ENCODE data around the gene SORBS2. TPM values are rescaled to one million over a fixed set of nuclear protein-coding genes. Genes with fewer than 3 reads are reported as not detected.
"Not testable (repeated sequence)": the region's sequence is repeated elsewhere in the genome, so short reads cannot be mapped to it uniquely, and the experiment has no call there.

SORBS2 gene
- polyA plus RNA-seq, 2 of the 4 experiments (the other 2 are of a cell fraction): 0.23 to 0.90 TPM

DNA sequence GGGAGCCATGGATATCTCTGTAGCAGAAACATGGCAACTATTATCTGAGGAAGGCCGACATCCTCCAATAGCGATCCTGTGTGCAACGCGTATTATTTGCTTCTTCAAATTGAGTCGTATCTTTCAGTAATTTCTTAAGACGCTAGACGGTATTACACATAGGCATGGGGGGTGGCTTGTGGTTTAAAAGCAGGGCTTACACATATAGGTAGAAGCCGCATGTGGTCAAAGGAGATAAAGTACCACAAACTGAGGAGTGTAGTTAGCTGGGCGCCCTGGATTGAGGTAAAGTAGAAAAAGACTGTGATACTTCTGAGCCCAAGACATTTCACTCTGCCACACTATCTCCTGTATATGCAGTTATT lies 94.6 kb downstream of the SORBS2 start (continued):
- TF ChIP-seq, protein P1, sequence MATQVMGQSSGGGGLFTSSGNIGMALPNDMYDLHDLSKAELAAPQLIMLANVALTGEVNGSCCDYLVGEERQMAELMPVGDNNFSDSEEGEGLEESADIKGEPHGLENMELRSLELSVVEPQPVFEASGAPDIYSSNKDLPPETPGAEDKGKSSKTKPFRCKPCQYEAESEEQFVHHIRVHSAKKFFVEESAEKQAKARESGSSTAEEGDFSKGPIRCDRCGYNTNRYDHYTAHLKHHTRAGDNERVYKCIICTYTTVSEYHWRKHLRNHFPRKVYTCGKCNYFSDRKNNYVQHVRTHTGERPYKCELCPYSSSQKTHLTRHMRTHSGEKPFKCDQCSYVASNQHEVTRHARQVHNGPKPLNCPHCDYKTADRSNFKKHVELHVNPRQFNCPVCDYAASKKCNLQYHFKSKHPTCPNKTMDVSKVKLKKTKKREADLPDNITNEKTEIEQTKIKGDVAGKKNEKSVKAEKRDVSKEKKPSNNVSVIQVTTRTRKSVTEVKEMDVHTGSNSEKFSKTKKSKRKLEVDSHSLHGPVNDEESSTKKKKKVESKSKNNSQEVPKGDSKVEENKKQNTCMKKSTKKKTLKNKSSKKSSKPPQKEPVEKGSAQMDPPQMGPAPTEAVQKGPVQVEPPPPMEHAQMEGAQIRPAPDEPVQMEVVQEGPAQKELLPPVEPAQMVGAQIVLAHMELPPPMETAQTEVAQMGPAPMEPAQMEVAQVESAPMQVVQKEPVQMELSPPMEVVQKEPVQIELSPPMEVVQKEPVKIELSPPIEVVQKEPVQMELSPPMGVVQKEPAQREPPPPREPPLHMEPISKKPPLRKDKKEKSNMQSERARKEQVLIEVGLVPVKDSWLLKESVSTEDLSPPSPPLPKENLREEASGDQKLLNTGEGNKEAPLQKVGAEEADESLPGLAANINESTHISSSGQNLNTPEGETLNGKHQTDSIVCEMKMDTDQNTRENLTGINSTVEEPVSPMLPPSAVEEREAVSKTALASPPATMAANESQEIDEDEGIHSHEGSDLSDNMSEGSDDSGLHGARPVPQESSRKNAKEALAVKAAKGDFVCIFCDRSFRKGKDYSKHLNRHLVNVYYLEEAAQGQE (IDR thresholded peaks at IDR 0.05): no peak
- no peak for TF ChIP-seq HOXB13 (CRISPR knock-in tag; IDR thresholded peaks at IDR 0.05; ENCODE audit: low read depth)

DNA sequence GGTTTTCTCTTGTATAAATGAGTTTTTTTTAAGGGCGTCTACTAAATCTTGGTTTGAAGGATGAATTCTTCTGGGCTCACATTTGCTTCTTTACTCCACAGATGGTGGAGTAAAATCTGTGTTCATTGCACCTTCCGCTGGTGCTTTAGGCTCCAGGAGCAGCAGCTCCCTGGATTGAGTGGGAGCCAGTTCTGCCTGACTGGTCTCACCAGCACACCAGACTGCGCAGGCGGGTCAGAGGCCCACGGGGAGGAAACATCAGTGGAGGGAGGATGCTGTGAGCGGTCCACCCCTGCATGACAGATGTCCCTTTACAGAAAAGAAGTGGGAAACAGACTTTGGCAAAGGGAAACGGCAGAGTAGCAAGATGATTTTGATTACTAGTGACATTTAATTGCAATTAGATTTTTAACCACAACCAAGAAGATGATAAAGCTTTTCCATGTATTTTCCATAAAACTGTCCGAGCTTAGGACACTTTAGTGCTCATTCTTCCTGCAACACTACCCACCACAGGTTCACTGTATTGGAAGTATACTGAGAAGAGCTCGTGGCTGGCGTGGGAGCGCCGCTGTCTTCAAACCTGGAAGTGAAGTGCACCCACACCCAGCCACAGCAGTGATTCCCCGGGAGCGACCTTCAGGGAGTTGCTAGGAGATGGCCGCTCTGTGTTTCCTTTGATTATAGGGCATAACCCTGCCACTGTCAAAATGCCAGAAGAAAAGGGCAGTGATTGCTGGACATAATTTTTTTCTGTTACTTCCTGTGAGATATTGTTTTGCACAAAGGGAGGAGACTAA lies 95.2 kb downstream of the SORBS2 start:
- Histone ChIP-seq H3K4me3 (no peak overlapping the region), H3K4me1 (peaks cover 8% of the 10 kb centered on the region; the same call in 2 of the 3 replicates), H3K27ac (no peak overlapping the region), H3K4me2 (no peak overlapping the region), H3K9me3 (no peaks in the 10 kb centered on the region)
- 75% methylated on average over 15 of the region's 15 CpGs for WGBS (ENCODE audit: missing lambda C conversion rate)
- TF ChIP-seq SMC3 (IDR thresholded peaks at IDR 0.05): no peak
- no peak for TF ChIP-seq NPAS2 (CRISPR knock-in tag; IDR thresholded peaks at IDR 0.05; ENCODE audit: borderline replicate concordance)
- TF ChIP-seq KDM5A (IDR thresholded peaks at IDR 0.05): no peak
- TF ChIP-seq ZNF302 (CRISPR knock-in tag; IDR thresholded peaks at IDR 0.05): no peak
- no peak for TF ChIP-seq GATA3 (IDR thresholded peaks at IDR 0.05; ENCODE audit: borderline replicate concordance)
- no peak for TF ChIP-seq SREBF2 (IDR thresholded peaks at IDR 0.05)
- TF ChIP-seq ZC3H11A (IDR thresholded peaks at IDR 0.05): no peak
- TF ChIP-seq BHLHE40 (IDR thresholded peaks at IDR 0.05; ENCODE audit: low read depth, low read length): no peak
- TF ChIP-seq CBX8 (IDR thresholded peaks at IDR 0.05): no peak
- TF ChIP-seq RCOR1 (IDR thresholded peaks at IDR 0.05; ENCODE audit: low read depth, low read length): no peak
- no peak for TF ChIP-seq NFE2L2 (conservative IDR thresholded peaks at IDR 0.05; ENCODE audit: low read length)
- TF ChIP-seq CBX2 (IDR thresholded peaks at IDR 0.05; ENCODE audit: borderline replicate concordance, low read depth): no peak
- no peak for TF ChIP-seq MYC (IDR thresholded peaks at IDR 0.05; ENCODE audit: borderline replicate concordance, low read length)
- no peak for TF ChIP-seq HDAC2 (IDR thresholded peaks at IDR 0.05)
- TF ChIP-seq EP300 (IDR thresholded peaks at IDR 0.05): no peak
- TF ChIP-seq, protein P2, sequence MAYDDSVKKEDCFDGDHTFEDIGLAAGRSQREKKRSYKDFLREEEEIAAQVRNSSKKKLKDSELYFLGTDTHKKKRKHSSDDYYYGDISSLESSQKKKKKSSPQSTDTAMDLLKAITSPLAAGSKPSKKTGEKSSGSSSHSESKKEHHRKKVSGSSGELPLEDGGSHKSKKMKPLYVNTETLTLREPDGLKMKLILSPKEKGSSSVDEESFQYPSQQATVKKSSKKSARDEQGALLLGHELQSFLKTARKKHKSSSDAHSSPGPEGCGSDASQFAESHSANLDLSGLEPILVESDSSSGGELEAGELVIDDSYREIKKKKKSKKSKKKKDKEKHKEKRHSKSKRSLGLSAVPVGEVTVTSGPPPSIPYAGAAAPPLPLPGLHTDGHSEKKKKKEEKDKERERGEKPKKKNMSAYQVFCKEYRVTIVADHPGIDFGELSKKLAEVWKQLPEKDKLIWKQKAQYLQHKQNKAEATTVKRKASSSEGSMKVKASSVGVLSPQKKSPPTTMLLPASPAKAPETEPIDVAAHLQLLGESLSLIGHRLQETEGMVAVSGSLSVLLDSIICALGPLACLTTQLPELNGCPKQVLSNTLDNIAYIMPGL (CRISPR knock-in tag; IDR thresholded peaks at IDR 0.05; ENCODE audit: borderline replicate concordance): no peak
- no peak for TF ChIP-seq MAFK (IDR thresholded peaks at IDR 0.05; ENCODE audit: partially characterized antibody)
- ChIA-PET CTCF (no interaction called here), POLR2A (no interaction called here)
- no peak for DNase-seq (ENCODE audit: low read depth in 1 of 2, low spot score in 1 of 2)
- FAIRE-seq: no peak
- ATAC-seq: no peak

DNA sequence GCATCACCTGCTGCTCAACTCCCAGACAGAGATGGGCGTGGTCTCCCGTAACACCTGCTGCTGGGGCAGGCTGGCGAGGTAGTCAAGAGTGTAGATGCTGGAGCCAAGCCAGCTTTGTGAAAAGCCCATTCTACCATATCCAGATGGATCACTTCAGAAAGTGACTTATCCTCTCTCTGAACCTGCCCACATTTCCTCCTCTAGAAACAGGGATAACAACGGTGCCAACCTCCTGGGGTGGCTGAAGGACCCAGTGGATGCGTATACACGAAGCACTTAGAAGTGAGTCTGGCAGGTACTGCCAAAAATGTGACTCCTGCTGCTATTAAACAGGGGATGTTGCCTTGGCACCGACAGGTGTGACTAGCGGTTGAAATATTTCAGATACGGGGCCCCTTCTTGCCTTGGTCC lies 95.8 kb downstream of the SORBS2 start:
- Histone ChIP-seq H3K27ac (no peak overlapping the region), H3K4me3 (no peak overlapping the region), H3K4me2 (no peak overlapping the region), H3K4me1 (peaks cover 5% of the 10 kb centered on the region; the same call in 1 of the 3 replicates), H3K9me3 (no peaks in the 10 kb centered on the region)
- CTCF ChIA-PET: no interaction called here
- DNase-seq (ENCODE audit: low read depth in 1 of 2, low spot score in 1 of 2) (no peak), ATAC-seq (no peak), FAIRE-seq (no peak)
- TF ChIP-seq, protein P3, sequence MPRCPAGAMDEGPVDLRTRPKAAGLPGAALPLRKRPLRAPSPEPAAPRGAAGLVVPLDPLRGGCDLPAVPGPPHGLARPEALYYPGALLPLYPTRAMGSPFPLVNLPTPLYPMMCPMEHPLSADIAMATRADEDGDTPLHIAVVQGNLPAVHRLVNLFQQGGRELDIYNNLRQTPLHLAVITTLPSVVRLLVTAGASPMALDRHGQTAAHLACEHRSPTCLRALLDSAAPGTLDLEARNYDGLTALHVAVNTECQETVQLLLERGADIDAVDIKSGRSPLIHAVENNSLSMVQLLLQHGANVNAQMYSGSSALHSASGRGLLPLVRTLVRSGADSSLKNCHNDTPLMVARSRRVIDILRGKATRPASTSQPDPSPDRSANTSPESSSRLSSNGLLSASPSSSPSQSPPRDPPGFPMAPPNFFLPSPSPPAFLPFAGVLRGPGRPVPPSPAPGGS (IDR thresholded peaks at IDR 0.05): no peak
- 82% methylated on average over 6 of the region's 9 CpGs for WGBS (ENCODE audit: missing lambda C conversion rate)
- POLR2A ChIA-PET: no interaction called here

DNA sequence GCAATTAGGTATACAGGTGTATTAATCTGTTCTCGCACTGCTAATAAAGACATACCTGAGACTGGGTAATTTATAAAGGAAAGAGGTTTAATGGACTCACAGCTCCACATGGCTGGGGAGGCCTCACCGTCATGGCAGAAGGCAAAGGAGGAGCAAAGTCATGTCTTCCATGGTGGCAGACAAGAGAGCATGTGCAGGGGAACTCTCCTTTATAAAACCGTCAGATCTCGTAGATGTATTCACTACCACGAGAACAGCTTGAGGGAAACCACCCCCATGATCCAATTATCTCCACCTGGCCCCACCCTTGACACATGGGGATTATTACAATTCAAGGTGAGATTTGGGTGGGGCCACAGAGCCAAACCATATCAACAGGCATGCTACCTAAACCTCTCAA lies 97.5 kb downstream of the SORBS2 start:
- POLR2A ChIA-PET; H3K9me3 ChIP-seq; FAIRE-seq; CTCF ChIA-PET; H3K4me2 ChIP-seq; DNase-seq (ENCODE audit: low read depth in 1 of 2, low spot score in 1 of 2); H3K4me1 ChIP-seq; ATAC-seq; H3K27ac ChIP-seq; H3K4me3 ChIP-seq: not testable (repeated sequence)
- WGBS (ENCODE audit: missing lambda C conversion rate): 77% methylated on average over 5 of the region's 5 CpGs
